ENCODE results near the gene GNPTG.

GRCh38 chr16:1336619-1337018, 15.1 kb upstream of the GNPTG start:
- TF ChIP-seq CTCF (IDR thresholded peaks at IDR 0.05) (no peak), EZH2 (IDR thresholded peaks at IDR 0.05; ENCODE audit: borderline replicate concordance, insufficient read depth, low read depth, low read length, poor library complexity, severe bottlenecking) (no peak)
